DOHH2 (cell line): ENCODE measurements around the gene IFITM2.

Experiments
- CTCF ChIP-seq: fragments of 200-600 bp; sonication (generic); IDR thresholded peaks from one replicate; pipeline ENCODE4 v1.5.1; 2014; ENCODE audit warnings: antibody characterized with exemption, mild to moderate bottlenecking, low read depth, low read length; ENCODE audit not compliant: poor library complexity, severe bottlenecking
- EZH2phosphoT487 ChIP-seq: fragments of 200-600 bp; sonication (generic); IDR thresholded peaks from 2 replicates; pipeline ENCODE4 v1.6.1; 2017; ENCODE audit warnings: borderline replicate concordance, mild to moderate bottlenecking, antibody characterized with exemption, low read length, moderate library complexity, mixed read lengths

DNA sequence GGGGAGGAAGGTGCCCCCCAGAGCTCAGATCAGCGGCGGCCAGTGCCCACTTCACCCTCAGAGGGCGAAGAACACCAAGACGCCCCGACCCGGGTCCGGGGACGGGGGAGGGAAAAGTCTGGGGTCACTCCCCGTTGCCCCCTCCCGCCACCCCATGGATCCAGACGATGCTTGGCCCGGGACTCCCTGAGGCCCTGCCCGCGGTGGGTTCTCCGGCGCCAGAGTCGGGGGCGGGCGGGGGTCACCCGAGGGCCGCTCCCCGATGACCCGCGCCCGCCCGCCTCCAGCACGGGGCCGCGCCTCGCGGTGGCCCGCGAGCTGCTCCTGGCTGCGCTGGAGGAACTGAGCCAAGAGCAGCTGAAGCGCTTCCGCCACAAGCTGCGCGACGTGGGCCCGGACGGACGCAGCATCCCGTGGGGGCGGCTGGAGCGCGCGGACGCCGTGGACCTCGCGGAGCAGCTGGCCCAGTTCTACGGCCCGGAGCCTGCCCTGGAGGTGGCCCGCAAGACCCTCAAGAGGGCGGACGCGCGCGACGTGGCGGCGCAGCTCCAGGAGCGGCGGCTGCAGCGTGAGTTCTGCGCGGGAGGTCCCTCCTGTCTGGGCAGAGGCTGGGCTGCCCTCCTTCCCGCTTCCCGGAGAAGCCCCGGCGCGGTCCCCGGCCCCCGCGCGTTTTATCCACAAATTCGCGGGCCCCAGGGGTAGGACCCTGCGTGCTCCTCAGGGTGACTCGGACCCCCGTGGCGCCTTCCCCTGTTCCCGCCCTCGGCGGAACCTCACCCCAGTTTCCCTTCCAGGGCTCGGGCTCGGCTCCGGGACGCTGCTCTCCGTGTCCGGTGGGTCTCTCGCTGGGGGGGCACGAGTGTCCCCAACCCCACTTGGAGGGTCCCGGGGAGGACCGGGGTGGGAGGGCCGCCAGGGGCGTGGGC lies 28.3 kb upstream of the IFITM2 start:
- no peak for TF ChIP-seq CTCF
- no peak for TF ChIP-seq EZH2phosphoT487
